ENCODE measurements around the gene TMEM44.

The TMEM44 gene

DNA sequence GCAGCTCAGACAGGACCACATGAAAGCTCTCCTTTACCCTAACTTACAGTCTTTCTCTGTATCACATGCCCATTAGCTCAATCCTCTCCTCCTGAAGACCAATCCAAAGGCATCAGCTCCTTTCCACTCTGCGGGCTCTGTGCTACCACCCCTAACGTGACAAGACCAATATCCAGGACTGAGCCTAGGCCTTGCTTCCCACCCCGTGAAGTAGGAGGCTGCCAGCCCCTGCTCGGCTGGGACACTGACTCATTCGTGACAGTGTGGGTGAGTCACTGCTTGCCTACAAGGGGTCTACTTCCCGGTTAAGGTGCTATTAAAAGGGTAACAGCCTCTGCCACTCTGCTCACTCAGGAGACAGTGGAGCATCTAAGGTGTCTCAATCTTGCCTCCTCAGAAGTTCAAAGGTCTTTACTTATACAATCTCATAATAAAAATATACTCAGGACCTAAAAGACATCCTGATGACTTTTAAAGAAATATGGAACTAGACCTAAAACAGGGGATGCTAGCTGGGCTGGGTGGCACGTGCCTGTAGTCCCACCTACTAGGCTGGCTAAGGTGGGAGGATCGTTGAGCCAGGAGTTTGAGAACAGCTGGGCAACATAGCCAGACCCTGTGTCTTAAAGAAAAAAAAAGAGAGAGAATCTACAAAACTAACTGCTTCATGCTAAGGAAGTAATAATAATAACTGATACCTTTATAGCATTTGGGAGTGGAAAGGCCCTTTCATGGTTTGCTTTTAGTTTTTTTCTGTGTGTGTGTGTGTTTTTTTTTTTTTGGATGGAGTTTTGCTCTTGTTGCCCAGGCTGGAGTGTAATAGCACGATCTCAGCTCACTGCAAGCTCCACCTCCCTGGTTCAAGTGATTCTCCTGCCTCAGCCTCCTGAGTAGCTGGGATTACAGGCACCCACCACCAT is 55.0 kb downstream of the TMEM44 start:
- DNase-seq (ENCODE audit: low read depth): no peak
- no peak overlapping the region for H3K4me3 ChIP-seq (ENCODE audit: control insufficient read depth, low read depth, low read length)

DNA sequence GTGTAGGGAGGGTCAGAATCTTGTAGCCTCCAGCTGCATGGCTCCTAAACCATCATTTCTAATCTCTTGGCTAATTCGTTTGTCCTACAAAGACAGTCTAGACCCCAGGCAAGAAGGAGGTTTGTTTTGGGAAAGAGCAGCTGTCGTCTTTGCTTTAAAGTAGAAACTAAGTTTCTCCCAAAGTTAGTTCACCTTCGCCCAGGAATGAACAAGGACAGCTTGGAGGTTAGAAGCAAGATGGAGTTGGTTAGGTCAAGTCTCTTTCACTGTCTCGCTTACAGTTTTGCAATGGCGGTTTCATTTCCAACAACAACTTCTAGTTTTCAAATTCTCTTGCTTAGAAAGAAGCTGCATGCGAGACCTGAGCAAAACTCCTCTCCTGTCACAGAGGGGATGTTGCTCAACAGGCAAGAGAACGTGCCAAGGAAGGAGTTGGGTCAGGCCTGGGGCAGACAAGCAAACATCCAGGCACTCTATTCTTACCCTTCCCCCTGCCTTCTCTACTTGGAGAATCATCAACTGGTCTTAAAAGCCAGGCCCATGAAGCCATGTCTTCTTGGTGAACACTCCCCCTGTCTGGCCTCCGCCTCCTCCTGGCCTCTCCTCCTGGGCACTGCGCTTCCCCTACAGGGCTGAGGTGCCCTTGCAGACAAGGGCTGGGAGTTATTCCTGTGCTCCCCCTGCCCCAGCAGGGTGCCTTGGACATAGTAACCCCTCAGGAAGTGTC is 57.6 kb downstream of the TMEM44 start:
- TF ChIP-seq, protein P1, sequence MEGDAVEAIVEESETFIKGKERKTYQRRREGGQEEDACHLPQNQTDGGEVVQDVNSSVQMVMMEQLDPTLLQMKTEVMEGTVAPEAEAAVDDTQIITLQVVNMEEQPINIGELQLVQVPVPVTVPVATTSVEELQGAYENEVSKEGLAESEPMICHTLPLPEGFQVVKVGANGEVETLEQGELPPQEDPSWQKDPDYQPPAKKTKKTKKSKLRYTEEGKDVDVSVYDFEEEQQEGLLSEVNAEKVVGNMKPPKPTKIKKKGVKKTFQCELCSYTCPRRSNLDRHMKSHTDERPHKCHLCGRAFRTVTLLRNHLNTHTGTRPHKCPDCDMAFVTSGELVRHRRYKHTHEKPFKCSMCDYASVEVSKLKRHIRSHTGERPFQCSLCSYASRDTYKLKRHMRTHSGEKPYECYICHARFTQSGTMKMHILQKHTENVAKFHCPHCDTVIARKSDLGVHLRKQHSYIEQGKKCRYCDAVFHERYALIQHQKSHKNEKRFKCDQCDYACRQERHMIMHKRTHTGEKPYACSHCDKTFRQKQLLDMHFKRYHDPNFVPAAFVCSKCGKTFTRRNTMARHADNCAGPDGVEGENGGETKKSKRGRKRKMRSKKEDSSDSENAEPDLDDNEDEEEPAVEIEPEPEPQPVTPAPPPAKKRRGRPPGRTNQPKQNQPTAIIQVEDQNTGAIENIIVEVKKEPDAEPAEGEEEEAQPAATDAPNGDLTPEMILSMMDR (IDR thresholded peaks at IDR 0.05; ENCODE audit: control insufficient read depth, insufficient read depth, low read depth, low read length, missing control alignments): no peak
- H3K4me3 ChIP-seq (ENCODE audit: control insufficient read depth, low read depth, low read length): no peak overlapping the region
- no peak for DNase-seq (ENCODE audit: low read depth)

More for the DNA sequence above, 55.0 kb downstream of the TMEM44 start:
- TF ChIP-seq, protein P1 (IDR thresholded peaks at IDR 0.05; ENCODE audit: control insufficient read depth, insufficient read depth, low read depth, low read length, missing control alignments): no peak

DNA sequence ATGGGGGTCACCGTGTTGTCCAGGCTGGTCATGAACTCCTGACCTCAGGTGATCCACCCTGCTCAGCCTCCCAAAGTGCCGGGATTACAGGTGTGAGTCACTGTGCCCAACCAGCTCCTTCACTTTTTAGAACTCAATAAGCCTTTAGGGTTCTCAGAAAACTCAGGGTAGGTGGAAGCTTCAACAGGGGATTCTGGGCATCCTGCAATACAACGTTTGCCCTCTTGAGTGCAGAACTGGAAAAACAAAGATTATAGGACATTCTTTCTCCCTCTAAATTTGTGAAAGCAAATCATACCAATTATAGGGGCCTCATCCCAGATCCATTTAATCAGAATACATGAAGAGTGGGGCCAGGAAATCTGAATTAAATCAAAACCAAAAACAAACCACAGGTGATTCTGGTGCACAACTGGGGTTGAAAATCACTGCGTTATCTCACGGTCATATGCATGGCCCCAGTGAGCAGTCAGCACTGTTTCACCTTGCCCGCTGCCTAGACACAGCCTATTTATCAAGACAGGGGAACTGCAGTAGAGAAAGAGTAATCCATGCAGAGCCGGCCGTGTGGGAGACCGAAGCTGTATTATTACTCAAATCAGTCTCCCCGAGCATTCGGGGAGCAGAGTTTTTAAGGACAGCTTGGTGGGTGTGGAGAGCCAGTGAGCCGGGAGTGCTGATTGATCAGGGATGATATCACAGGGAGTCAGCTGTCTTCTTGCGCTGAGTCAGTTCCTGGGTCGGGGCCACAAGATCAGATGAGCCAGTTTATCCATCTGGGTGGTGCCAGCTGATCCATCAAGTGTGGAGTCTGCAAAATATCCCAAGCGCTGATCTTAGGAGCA is 58.4 kb downstream of the TMEM44 start:
- H3K4me3 ChIP-seq (ENCODE audit: control insufficient read depth, low read depth, low read length): no peak overlapping the region
- DNase-seq (ENCODE audit: low read depth): no peak
- TF ChIP-seq, protein P1 (IDR thresholded peaks at IDR 0.05; ENCODE audit: control insufficient read depth, insufficient read depth, low read depth, low read length, missing control alignments): peak; percentile 23

DNA sequence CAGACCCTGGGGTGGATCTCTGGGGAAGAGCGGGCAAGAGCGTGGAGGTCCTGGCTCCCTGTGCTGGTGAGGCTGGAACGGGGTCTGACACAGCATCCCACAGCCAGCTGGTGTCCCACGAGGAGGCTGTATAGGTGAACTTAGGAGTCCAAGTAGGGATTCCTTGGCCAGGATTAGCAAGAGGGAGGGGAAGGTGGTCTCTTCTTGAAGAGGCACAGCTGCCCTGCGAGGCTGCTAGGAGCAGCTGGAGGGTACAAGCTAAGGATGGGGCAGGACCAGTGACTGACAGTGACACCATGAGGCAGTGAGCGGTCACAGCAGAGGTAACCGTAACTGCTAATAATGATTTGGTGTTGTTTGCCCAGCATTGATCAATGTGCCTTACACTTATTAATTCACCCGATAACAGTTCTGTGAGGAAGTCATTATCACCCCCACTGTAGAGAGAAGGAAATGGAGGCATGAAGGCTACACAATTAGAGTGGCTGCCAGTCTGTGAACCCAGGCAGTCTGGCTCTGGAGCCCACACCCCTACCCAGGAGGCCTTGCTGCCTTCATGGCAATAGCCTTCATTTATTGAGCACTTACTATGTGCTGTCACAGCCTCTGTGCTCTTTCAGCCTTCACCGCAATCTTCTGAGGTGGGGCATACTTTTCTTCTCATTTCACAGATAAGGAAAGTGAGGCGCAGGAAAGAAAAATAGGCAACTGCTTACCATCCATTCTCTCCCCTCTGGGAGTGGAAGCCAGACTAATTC is 59.4 kb downstream of the TMEM44 start:
- DNase-seq (ENCODE audit: low read depth): no peak

DNA sequence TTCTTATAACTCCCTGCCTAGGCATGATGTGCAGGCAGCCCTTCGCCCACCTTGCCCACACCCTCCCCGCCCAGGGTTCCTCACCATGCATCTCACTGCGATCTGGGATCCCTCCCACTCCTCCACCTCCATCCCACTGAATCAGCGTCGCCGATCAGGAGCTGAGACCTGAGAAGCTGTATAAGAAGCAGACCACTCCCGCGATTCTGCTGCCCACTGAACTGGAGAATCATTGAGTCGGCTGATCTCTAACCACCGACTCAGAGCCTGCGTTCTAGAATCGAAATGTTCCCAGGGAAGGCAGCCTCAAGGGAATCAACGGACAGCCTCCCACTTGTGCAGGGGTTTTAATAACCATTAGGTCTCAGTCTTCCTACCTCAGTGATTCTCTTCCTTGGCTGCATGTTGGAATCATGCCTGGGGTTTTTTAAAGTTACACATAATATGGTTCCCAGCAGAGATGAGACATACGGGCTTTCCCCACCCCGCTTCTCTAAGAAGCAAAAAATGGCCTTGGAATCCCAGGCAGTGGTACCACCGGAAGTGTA is 60.2 kb downstream of the TMEM44 start:
- TF ChIP-seq, protein P1 (IDR thresholded peaks at IDR 0.05; ENCODE audit: control insufficient read depth, insufficient read depth, low read depth, low read length, missing control alignments): no peak
- no peak for DNase-seq (ENCODE audit: low read depth)
- H3K4me3 ChIP-seq (ENCODE audit: control insufficient read depth, low read depth, low read length): no peak overlapping the region

More for the DNA sequence above, 59.4 kb downstream of the TMEM44 start:
- H3K4me3 ChIP-seq (ENCODE audit: control insufficient read depth, low read depth, low read length): no peak overlapping the region
- TF ChIP-seq, protein P1 (IDR thresholded peaks at IDR 0.05; ENCODE audit: control insufficient read depth, insufficient read depth, low read depth, low read length, missing control alignments): peak; percentile 57
